ENCODE results near the gene VTI1A. TPM values are rescaled to one million over a fixed set of nuclear protein-coding genes. Genes with fewer than 3 reads are reported as not detected.

Gene VTI1A
- total RNA-seq, 1 donor from 2014 or later, result 20.5 TPM

- intact Hi-C loops (cut with DNase I), result no loop called here
- no peak for DNase-seq (ENCODE audit: low spot score)
These were observed 206.8 kb downstream of the VTI1A start for GRCh38 chr10:112653851-112654250.

DNA sequence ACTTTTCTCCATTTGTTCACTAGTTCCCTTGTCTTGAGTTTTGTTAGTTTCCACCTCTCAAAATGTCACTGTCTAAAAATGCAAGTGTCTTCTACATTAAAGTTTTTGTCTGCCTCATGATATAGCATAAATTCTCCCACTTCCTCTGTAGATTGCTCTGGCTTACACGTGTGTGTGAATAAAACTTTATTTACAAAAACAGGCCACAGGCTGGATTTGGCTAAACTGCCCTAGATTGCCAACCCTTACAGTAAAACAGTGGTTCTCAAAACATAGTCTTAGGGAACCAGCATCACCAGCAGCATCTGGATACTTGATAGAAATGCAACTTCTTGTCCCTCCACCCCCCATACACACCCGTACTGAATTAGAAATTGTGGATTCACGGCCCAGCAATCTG, 207.8 kb downstream of the VTI1A start:
- intact Hi-C loops (cut with DNase I), result no loop called here
- DNase-seq (ENCODE audit: low spot score), result no peak

- intact Hi-C loops (cut with DNase I), result no loop called here
These were observed 208.7 kb downstream of the VTI1A start for GRCh38 chr10:112655722-112656121.

DNA sequence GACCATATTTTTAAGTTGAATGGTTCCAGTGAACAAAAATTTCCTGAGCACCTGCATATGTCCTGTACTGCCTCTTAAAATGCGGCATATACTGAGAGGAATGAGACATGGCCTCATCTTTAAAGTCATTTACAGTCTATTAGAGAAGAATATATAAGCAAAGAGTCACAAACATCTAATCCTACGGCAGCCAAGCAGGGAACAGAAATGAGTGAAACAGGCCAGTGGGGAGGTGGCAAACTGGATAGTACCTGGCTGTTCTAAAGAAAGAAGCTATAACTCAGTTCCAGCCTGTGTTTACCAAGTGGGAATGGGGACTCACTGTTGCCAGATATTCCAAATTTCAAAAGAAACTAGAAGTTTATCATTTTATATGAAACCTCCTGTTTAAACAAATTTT, 211.4 kb downstream of the VTI1A start:
- no peak for DNase-seq (ENCODE audit: low spot score)

More at GRCh38 chr10:112655722-112656121, 208.7 kb downstream of the VTI1A start:
- no peak for DNase-seq (ENCODE audit: low spot score)

GRCh38 chr10:112658900-112659638, 212.1 kb downstream of the VTI1A start:
- DNase-seq (ENCODE audit: low spot score), result no peak
- intact Hi-C loops (cut with DNase I), result no loop called here

More for the DNA sequence above, 211.4 kb downstream of the VTI1A start:
- intact Hi-C loops (cut with DNase I), result no loop called here

DNA sequence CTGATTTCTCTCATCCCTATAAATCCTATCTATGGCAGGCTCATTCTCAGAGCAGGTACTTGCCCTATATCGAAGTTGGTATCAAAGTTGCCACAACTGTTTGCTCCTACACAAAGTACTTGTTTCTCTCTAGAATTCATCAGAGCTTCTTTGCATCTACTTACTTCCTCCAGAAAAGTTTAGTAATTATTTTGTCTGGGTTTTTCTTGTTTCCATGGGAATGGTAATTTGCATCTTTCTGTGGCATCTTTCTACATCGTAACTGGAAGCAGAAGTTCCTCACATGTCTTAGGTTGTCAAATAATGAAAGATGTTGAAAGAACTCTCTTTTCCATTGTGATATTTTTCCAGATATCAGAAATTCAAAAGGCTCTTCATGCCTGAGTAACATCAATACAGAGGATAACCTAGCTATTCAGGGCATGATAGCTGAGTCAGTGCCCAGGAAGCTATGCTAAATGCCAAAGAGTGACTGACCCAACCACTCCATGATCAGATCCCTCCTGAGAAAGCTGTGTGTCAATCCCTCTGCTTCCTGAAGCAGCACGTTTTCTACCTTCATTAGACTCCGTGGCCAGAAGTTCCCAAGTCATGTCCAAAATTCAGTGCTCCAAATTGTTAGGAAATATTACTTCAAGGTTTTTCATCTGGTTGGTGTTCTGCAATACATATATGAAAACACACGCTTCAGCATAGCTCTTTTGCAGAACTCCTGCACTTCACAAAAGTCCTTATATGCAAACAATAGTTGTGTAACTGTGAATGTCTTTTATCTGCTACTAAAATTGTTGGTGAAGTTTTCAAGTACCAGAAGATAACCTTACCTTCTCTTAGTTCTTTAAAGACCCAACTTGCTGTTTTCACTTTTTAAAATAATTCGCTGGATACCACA, 216.5 kb downstream of the VTI1A start:
- no peak for DNase-seq (ENCODE audit: low spot score)
- intact Hi-C loops (cut with DNase I), result no loop called here

- intact Hi-C loops (cut with DNase I), result no loop called here
- DNase-seq (ENCODE audit: low spot score), result no peak
These were observed 219.1 kb downstream of the VTI1A start for GRCh38 chr10:112666094-112666493.

DNA sequence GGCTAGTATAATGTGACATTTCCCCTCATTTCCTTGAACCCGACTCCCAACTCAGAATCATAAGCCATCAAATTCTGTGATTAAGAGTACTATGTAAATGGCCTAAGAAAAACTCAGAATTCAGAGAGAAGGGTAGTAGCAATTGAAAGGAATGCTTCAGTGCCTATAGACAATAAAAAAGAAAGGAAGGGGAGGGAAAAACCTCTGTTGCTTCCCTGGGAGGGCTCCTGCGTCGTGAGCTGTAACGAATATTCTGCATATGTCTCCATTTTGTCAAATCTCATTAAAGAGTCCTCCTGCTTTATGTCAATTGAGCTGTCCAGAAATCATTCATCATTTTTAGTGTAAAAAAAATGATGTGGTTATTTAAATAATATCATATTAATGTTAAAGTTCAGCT, 223.0 kb downstream of the VTI1A start:
- no peak for DNase-seq (ENCODE audit: low spot score)
- intact Hi-C loops (cut with DNase I), result no loop called here

DNA sequence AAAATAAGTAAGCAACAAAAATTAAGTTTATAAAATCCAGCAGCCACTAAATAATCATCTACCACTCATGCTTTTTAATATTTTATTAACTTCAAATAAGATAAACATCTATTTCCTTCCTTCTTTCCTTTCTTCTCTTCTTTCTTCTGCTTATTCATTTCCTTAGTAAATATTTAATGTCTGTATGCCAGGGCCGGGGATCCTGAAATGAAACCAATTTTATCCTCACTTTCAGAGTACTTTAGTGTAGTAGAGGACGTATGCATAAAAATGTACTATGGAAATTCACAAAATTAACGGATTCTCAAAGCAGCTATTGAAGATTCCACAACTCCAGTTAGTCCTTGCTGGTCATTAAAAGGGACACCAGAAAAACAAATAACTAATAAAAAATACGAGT, 224.7 kb downstream of the VTI1A start:
- no peak for DNase-seq (ENCODE audit: low spot score)
- intact Hi-C loops (cut with DNase I), result no loop called here

DNA sequence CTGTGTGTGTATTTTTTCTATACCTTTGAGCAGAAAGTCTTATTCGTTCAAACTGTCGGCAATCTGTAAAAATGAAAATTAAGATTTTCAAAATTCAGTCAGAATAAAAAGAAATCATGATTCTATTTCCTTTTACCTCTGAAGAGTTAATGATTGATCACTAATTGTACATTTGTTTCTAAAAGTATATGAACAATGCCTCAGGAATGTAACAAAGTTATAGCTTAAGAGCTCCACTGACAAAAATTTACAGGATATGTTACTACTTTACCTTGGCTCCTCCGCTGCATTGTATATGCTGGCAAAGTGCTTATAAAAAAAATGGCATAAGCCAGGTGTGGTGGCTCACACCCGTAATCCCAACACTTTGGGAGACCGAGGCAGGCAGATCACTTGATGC, 225.7 kb downstream of the VTI1A start:
- intact Hi-C loops (cut with DNase I), result no loop called here
- DNase-seq (ENCODE audit: low spot score), result no peak

DNA sequence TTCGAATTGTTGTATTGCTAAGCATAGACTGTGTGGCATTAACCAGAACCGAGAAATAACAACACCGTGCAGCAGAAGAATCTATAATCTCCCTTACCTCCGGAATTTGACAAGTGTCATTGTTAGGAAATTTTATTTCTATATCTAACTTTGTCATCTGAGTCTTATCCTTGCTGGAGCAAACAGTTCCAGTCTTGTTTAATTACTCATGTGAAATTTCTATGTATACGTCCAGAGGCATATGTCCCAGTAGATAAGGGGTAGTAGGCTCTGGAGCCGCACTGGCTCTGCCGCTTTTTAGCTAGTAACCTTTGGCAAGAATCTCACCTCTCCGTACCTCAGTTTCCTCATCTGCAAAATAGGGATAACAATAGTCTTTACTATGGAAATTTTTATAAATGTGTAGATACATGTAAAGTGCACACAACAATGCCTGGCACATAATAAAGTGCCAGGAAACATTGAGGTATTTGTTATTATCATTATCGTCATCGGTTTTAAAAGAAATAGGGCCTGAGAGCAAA, 228.6 kb downstream of the VTI1A start:
- intact Hi-C loops (cut with DNase I), result no loop called here

DNA sequence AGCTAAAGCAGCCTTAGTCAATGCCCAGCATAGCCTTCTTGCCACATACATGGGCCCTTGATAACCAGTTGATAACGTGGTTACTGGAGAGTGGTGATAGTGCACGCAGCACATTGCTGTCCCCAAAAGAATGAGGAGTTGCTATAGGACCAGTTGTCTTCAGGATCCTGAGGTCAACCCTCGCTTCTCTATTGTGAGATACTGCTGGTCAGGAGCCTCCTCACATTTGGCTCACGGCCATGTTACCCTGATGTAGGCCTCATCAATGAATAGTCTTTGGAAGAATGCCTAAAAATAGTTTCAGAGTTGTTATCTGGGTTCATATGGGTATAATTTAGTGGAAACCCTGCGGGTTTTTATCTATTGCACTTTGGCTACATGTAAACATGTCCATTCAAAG, 230.7 kb downstream of the VTI1A start:
- intact Hi-C loops (cut with DNase I), result no loop called here
- DNase-seq (ENCODE audit: low spot score), result no peak

More for the DNA sequence above, 228.6 kb downstream of the VTI1A start:
- DNase-seq (ENCODE audit: low spot score), result no peak

- intact Hi-C loops (cut with DNase I), result no loop called here
These were observed 231.6 kb downstream of the VTI1A start for GRCh38 chr10:112678581-112678980.

DNA sequence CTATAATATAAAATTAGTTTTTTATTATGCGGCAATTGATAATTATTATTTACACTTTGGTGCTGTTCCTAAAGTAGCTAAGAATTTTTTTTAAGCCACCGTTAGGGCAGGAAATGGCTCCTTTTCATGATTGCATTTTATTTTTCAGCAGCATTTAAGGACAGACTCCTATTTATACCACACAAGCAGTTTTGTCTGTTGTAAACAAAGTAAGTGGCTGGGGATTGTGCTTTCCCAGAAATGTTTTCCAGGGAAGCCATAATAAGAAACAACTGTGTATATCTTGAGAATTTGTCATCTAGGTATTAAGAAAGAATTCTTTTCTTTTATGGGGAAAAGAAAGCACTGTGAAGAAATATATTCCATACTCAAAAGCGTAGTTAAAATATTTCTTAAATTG, 232.0 kb downstream of the VTI1A start:
- intact Hi-C loops (cut with DNase I), result no loop called here
- no peak for DNase-seq (ENCODE audit: low spot score)

More at GRCh38 chr10:112678581-112678980, 231.6 kb downstream of the VTI1A start:
- no peak for DNase-seq (ENCODE audit: low spot score)

DNA sequence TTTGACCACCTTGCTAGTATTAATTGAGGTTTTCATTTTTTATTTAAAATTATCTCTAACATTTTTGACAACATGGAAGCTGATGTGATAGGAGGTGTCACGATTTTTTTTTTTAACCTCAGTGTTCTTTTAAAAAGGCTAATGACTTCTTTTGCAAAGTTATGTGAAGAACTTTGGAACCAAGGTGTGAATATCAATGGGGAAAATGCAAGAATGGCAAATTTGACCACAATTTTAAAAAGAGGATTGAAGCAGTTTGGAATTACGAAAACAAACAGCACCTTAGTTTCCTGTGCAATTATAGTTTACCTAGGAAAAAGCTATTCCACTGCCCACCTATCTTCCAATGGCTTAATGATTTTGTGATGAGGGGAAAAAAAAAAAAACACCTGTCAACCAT, 232.4 kb downstream of the VTI1A start:
- DNase-seq (ENCODE audit: low spot score), result no peak
- intact Hi-C loops (cut with DNase I), result no loop called here

- no peak for DNase-seq (ENCODE audit: low spot score)
- intact Hi-C loops (cut with DNase I), result no loop called here
These were observed 233.6 kb downstream of the VTI1A start for GRCh38 chr10:112680586-112680985.

DNA sequence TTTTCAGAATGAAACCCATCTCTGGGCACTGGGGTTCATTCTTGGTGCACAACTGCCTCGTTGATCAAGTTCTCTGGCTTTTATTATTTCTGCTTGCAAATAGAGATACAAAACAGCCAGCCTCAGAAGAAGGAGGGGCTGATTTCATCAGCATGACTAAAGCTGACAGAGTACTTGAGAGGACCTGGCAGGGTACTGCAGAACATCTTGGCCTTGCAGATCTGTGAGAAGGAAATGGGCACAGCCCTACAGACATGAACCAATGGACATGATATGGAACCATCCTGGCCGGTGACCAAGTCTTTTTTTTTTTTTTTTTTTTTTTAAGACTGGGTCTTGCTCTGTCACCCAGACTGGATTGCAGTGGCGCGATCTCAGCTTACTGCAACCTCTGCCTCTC, 240.6 kb downstream of the VTI1A start:
- DNase-seq (ENCODE audit: low spot score), result no peak
- intact Hi-C loops (cut with DNase I), result no loop called here

GRCh38 chr10:112689327-112690072, 242.5 kb downstream of the VTI1A start:
- DNase-seq (ENCODE audit: low spot score), result no peak
- intact Hi-C loops (cut with DNase I), result no loop called here

DNA sequence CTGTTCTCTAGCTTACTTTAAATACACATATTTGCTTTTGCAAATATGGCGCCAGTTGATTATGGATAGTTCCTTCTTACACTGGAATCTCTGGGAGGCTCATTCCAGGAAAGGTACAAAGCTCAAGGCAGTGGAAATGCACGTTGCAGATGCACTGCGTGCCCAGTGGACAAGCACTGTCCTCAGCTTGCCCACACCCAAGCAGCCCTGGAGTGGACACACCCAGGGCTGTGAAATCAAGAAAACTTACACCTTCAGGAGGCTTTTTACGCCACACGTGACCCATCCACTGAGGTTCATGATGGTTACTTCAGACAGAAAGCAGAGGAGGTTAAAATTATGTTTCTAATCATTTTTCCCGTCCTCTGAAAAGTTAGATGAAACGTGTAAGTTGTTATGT, 248.5 kb downstream of the VTI1A start:
- intact Hi-C loops (cut with DNase I), result no loop called here

DNA sequence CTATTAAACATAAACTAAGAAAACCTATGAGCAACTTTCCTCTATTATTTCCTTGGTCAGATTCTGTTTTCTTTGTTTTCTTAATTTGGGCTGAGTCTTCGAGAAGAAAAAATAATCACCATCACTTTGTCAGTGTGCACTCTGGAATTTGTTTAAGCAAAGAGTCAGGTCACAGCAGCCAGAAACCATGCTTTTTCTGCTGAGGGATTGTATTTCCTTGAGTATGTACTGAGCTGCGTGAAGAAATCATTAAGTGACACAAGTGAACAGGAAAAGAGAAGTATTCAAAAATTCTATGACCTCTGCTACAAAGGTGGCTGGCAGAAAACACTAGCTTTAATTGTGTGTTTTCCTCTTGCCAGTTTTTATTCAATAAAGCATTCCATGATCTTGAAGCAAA, 249.6 kb downstream of the VTI1A start:
- no peak for DNase-seq (ENCODE audit: low spot score)
- intact Hi-C loops (cut with DNase I), result no loop called here

More for the DNA sequence above, 248.5 kb downstream of the VTI1A start:
- DNase-seq (ENCODE audit: low spot score), result no peak

All from cardiac septum (tissue), 1 donor.